Activated T-cell treated with anti-CD3 and anti-CD28 coated beads for 24 hours (primary cell): ENCODE results near the gene LRP1B.
"Not testable (repeated sequence)": the region's sequence is repeated elsewhere in the genome, so short reads cannot be mapped to it uniquely, and the experiment has no call there.

Experiments used
- DNase-seq: peaks from one replicate; pipeline ENCODE4 v3.0.0-alpha.2; 2020; ENCODE audit warnings: low read depth

The LRP1B gene

GRCh38 chr2:141878016-141878415 is 252.8 kb downstream of the LRP1B start:
- DNase-seq, result no peak

- no peak for DNase-seq
These were observed 258.7 kb downstream of the LRP1B start for GRCh38 chr2:141871913-141872634.

GRCh38 chr2:141869572-141869971 is 261.2 kb downstream of the LRP1B start:
- DNase-seq, result no peak

- no peak for DNase-seq
These were observed 266.9 kb downstream of the LRP1B start for GRCh38 chr2:141863964-141864363.

- no peak for DNase-seq
These were observed 274.4 kb downstream of the LRP1B start for GRCh38 chr2:141856215-141856919.

GRCh38 chr2:141848191-141848590 is 282.6 kb downstream of the LRP1B start:
- no peak for DNase-seq

GRCh38 chr2:141844231-141844630 is 286.6 kb downstream of the LRP1B start:
- no peak for DNase-seq

GRCh38 chr2:141835103-141835502 is 295.7 kb downstream of the LRP1B start:
- no peak for DNase-seq

GRCh38 chr2:141828761-141829160 is 302.1 kb downstream of the LRP1B start:
- DNase-seq, result no peak

GRCh38 chr2:141824790-141825189 is 306.0 kb downstream of the LRP1B start:
- no peak for DNase-seq

GRCh38 chr2:141820893-141821292 is 309.9 kb downstream of the LRP1B start:
- no peak for DNase-seq

GRCh38 chr2:141815320-141815719 is 315.5 kb downstream of the LRP1B start:
- DNase-seq, result not testable (repeated sequence)

GRCh38 chr2:141814150-141814549 is 316.7 kb downstream of the LRP1B start:
- DNase-seq, result no peak

- no peak for DNase-seq
These were observed 320.7 kb downstream of the LRP1B start for GRCh38 chr2:141810148-141810547.

GRCh38 chr2:141806090-141806489 is 324.7 kb downstream of the LRP1B start:
- DNase-seq, result no peak

- DNase-seq, result no peak
These were observed 325.5 kb downstream of the LRP1B start for GRCh38 chr2:141805302-141805701.

- no peak for DNase-seq
These were observed 334.4 kb downstream of the LRP1B start for GRCh38 chr2:141796449-141796848.

GRCh38 chr2:141791521-141791920 is 339.3 kb downstream of the LRP1B start:
- no peak for DNase-seq

GRCh38 chr2:141782574-141782973 is 348.2 kb downstream of the LRP1B start:
- DNase-seq, result no peak

GRCh38 chr2:141778315-141778835 is 352.4 kb downstream of the LRP1B start:
- no peak for DNase-seq

- DNase-seq, result no peak
These were observed 360.3 kb downstream of the LRP1B start for GRCh38 chr2:141770530-141770929.

- DNase-seq, result no peak
These were observed 363.1 kb downstream of the LRP1B start for GRCh38 chr2:141767691-141768090.

- DNase-seq, result no peak
These were observed 363.8 kb downstream of the LRP1B start for GRCh38 chr2:141767051-141767450.
